IMR-90 (cell line): ENCODE data around the gene OR2F2. TPM values are rescaled to one million over a fixed set of nuclear protein-coding genes. Genes with fewer than 3 reads are reported as not detected.

ENCODE experiments used
- ATAC-seq: fragments of 200-7000 bp; cut with Tn5 transposase; 2 replicates; pipeline ENCODE4 v1.9.1; 2020; ENCODE audit warnings: low read depth, mild to moderate bottlenecking, moderate library complexity
- BruUV-seq: library from RNA; stranded (reverse); fragments of 400-500 nt; replicated peaks from 2 replicates; lab custom pipeline; 2021; lab: Mats Ljungman, UMichigan
- CTCF ChIA-PET: fragments of 300-600 bp; formaldehyde crosslinking; extraction: SDS; loops from one replicate; lab custom pipeline; 2021; ENCODE audit warnings: antibody characterized with exemption; lab: Yijun Ruan, JAX
- POLR2A ChIA-PET: fragments of 300-600 bp; sonication (Branson Sonifier 250); formaldehyde crosslinking; loops from one replicate; lab custom pipeline; 2022; ENCODE audit warnings: antibody characterized with exemption; ENCODE audit not compliant: unreplicated experiment; lab: Charles Lee
- DNase-seq: peaks from one replicate; pipeline ENCODE4 v3.0.0; 2013
- H2AFZ ChIP-seq: replicated peaks from 2 replicates; pipeline ENCODE3; 2013; ENCODE audit warnings: low read length, mild to moderate bottlenecking; ENCODE audit not compliant: poor library complexity
- H2AK5ac ChIP-seq: 2 replicates; pipeline ENCODE4 v1.6.1; 2013; ENCODE audit warnings: low read depth, low read length, inconsistent platforms
- H2AK9ac ChIP-seq: replicated peaks from 2 replicates; pipeline ENCODE3; 2013; ENCODE audit warnings: mild to moderate bottlenecking, low read depth, low read length, moderate library complexity; ENCODE audit not compliant: poor library complexity
- H2BK120ac ChIP-seq: 2 replicates; pipeline ENCODE4 v1.6.1; 2013; ENCODE audit warnings: low read depth, low read length, inconsistent platforms
- H2BK15ac ChIP-seq: 3 replicates; pipeline ENCODE4 v1.6.1; 2013; ENCODE audit warnings: low read depth, low read length, inconsistent platforms
- H2BK20ac ChIP-seq: 2 replicates; pipeline ENCODE4 v1.6.1; 2013; ENCODE audit warnings: low read depth, mild to moderate bottlenecking, inconsistent platforms, low read length, moderate library complexity
- H2BK5ac ChIP-seq: 2 replicates; pipeline ENCODE4 v1.6.1; 2013; ENCODE audit warnings: mild to moderate bottlenecking, low read depth, low read length, inconsistent platforms; ENCODE audit not compliant: poor library complexity, severe bottlenecking
- H3K14ac ChIP-seq: replicated peaks from 2 replicates; pipeline ENCODE4 v1.6.1; 2013; ENCODE audit warnings: low read depth, low read length, inconsistent platforms
- H3K18ac ChIP-seq: 2 replicates; pipeline ENCODE4 v1.6.1; 2013; ENCODE audit warnings: low read depth, low read length, control low read depth
- H3K23ac ChIP-seq: 2 replicates; pipeline ENCODE4 v1.6.1; 2013; ENCODE audit warnings: low read depth, low read length, inconsistent platforms
- H3K27ac ChIP-seq: 2 replicates; pipeline ENCODE4 v1.5.1; 2013; ENCODE audit warnings: mild to moderate bottlenecking, control low read depth, low read length; ENCODE audit not compliant: insufficient read depth
- H3K27me3 ChIP-seq: 2 replicates; pipeline ENCODE4 v1.6.1; 2013; ENCODE audit warnings: low read length; ENCODE audit not compliant: control insufficient read depth, insufficient read depth
- H3K36me3 ChIP-seq: 2 replicates; pipeline ENCODE4 v1.6.1; 2013; ENCODE audit warnings: low read length, mixed read lengths; ENCODE audit not compliant: control insufficient read depth, insufficient read depth
- H3K4ac ChIP-seq: 2 replicates; pipeline ENCODE4 v1.6.1; 2013; ENCODE audit warnings: low read depth, low read length, inconsistent platforms
- H3K4me1 ChIP-seq: 2 replicates; pipeline ENCODE4 v1.6.1; 2013; ENCODE audit warnings: low read length, mixed read lengths; ENCODE audit not compliant: control insufficient read depth, insufficient read depth
- H3K4me2 ChIP-seq: 2 replicates; pipeline ENCODE4 v1.6.1; 2013; ENCODE audit warnings: low read depth, mild to moderate bottlenecking, control low read depth, low read length, moderate library complexity
- H3K4me3 ChIP-seq: 2 replicates; pipeline ENCODE4 v1.5.1; 2013; ENCODE audit warnings: low read depth, mild to moderate bottlenecking, control low read depth, low read length, moderate library complexity; ENCODE audit not compliant: insufficient read depth
- H3K56ac ChIP-seq: 2 replicates; pipeline ENCODE4 v1.6.1; 2013; ENCODE audit warnings: low read length, inconsistent platforms; ENCODE audit not compliant: insufficient read depth; ENCODE audit errors: extremely low read depth
- H3K79me1 ChIP-seq, 2 experiments: 2 replicates each; pipeline ENCODE4 v1.6.1; 2013; ENCODE audit warnings: low read length in 2 of 2, inconsistent platforms in 1 of 2, low read depth in 1 of 2
- H3K9ac ChIP-seq: 2 replicates; pipeline ENCODE4 v1.6.1; 2013; ENCODE audit warnings: low read depth, low read length, control low read depth
- H3K9me1 ChIP-seq: 2 replicates; pipeline ENCODE4 v1.6.1; 2013; ENCODE audit warnings: low read length, inconsistent platforms; ENCODE audit not compliant: insufficient read depth
- H3K9me3 ChIP-seq: 2 replicates; pipeline ENCODE4 v1.6.1; 2013; ENCODE audit warnings: low read length; ENCODE audit not compliant: control insufficient read depth, insufficient read depth
- H4K20me1 ChIP-seq: 2 replicates; pipeline ENCODE4 v1.6.1; 2013; ENCODE audit warnings: low read length, inconsistent platforms; ENCODE audit not compliant: insufficient read depth
- H4K5ac ChIP-seq: 2 replicates; pipeline ENCODE4 v1.6.1; 2013; ENCODE audit warnings: mild to moderate bottlenecking, low read depth, low read length, control low read depth
- H4K8ac ChIP-seq, 2 experiments: 2 replicates each; pipeline ENCODE4 v1.6.1; 2013; ENCODE audit warnings: low read depth in 2 of 2, low read length in 2 of 2, control low read depth in 1 of 2, inconsistent platforms in 1 of 2
- H4K91ac ChIP-seq: 2 replicates; pipeline ENCODE4 v1.6.1; 2013; ENCODE audit warnings: low read depth, low read length, inconsistent platforms; ENCODE audit not compliant: insufficient read depth
- FOS ChIP-seq: fragments of 150-350 bp; IDR thresholded peaks from 2 replicates; pipeline ENCODE4 v1.6.1; 2016; ENCODE audit warnings: low read depth, low read length
- POLR2A ChIP-seq: IDR thresholded peaks from 2 replicates; pipeline ENCODE4 v1.6.1; 2012; ENCODE audit warnings: mild to moderate bottlenecking, low read depth, low read length
- RAD21 ChIP-seq: IDR thresholded peaks from 2 replicates; pipeline ENCODE4 v1.6.1; 2012; ENCODE audit warnings: low read length, improper control_type of control experiment
- WGBS, 2 experiments: methylation state at CpG; one replicate each; pipeline versions ENCODE4 v1.1.5 to v1.1.7; 2013; ENCODE audit warnings: missing lambda C conversion rate in 2 of 2; ENCODE audit not compliant: insufficient read length in 1 of 2; ENCODE audit errors: extremely low coverage in 2 of 2; 5-methylcytosine and 5-hydroxymethylcytosine counted together
- dilution Hi-C: fragments of 300-500 bp; cut with HindIII; formaldehyde crosslinking; loops from one replicate; pipeline ENCODE4 v1.14.3; 2018; ENCODE audit warnings: low sequenced_read_pairs; ENCODE audit not compliant: unreplicated experiment
- in situ Hi-C: fragments of 300-500 bp; cut with MboI; formaldehyde crosslinking; loops from 3 replicates; pipeline ENCODE4 v1.14.3; 2019; ENCODE audit warnings: low sequenced_read_pairs, inconsistent platforms, mixed read lengths
- intact Hi-C: fragments of 100-400 bp; cut with micrococcal nuclease; formaldehyde crosslinking; loops from 2 replicates; pipeline ENCODE4 v1.10.0; 2022
- polyA plus RNA-seq, 3 experiments: library from polyadenylated mRNA; depleted of rRNA; stranded (reverse); fragments of >200 nt; gene quantifications; 2 replicates each; pipeline ENCODE4 v1.2.3, GENCODE V29; 2012; ENCODE audit warnings: low replicate concordance in 1 of 3
- total RNA-seq: library from RNA; depleted of rRNA; stranded (reverse); fragments of >200 nt; gene quantifications from 2 replicates; pipeline ENCODE4 v1.2.3, GENCODE V29; 2012

Gene OR2F2
- total and polyA plus RNA-seq, 2 of the 4 experiments (the other 2 are of a cell fraction): not detected

GRCh38 chr7:143901332-143901667, 33.7 kb upstream of the OR2F2 start:
- DNase-seq (peak; percentile 58), ATAC-seq (peak; percentile 44)
- H3K18ac ChIP-seq: peak overlapping the region; percentile 22; the same call in 1 of the 2 replicates
- no TSS peak for BruUV-seq
- peak overlapping the region; percentile 96 for H2AFZ ChIP-seq
- peak overlapping the region; percentile 87 for H3K9ac ChIP-seq
- no peaks in the 10 kb centered on the region for H3K27me3 ChIP-seq
- intact Hi-C loops (loop anchor here (1.0 to 5.0 kb wide), 4 partner anchors 16 to 126 kb away; partner anchors contain the start of gene OR2F2), in situ Hi-C loops (no loop called here), dilution Hi-C loops (no loop called here)
- H2BK20ac ChIP-seq: no peak overlapping the region
- 0 out of 2 replicates have a peak overlapping the region, but pooled peaks have one; percentile 40 for H2AK5ac ChIP-seq
- peak overlapping the region; percentile 96 for H3K27ac ChIP-seq
- peak overlapping the region; percentile 47 for H3K4ac ChIP-seq
- H3K4me2 ChIP-seq: peak overlapping the region; percentile 87
- peak overlapping the region; percentile 41 for H4K5ac ChIP-seq
- peak overlapping the region; percentile 67 for H3K56ac ChIP-seq
- peak overlapping the region; percentile 12; the same call in 1 of the 2 replicates for H2BK120ac ChIP-seq
- H3K4me3 ChIP-seq: peak overlapping the region; percentile 91
- peaks cover 9% of the 10 kb centered on the region; the same call in 1 of the 2 replicates for H3K9me1 ChIP-seq
- H2BK5ac ChIP-seq: peak overlapping the region; percentile 96
- H3K23ac ChIP-seq: peak overlapping the region; percentile 89
- peak overlapping the region; percentile 65; the same call in 1 of the 2 replicates for H4K91ac ChIP-seq
- no peaks in the 10 kb centered on the region; the same call in 1 of the 2 replicates for H3K36me3 ChIP-seq
- no peak overlapping the region; the same call in 2 of the 3 replicates for H2BK15ac ChIP-seq
- peak overlapping the region; percentile 28 for H2AK9ac ChIP-seq
- ChIA-PET CTCF (interaction anchor here (0.6 to 3.2 kb wide), 7 partner anchors 9 to 111 kb away, joined by 3 to 15 read pairs (median 5); no protein-coding TSS in a partner anchor), POLR2A (interaction anchor here (1.1 kb wide), 1 partner anchor 16 kb away, joined by 6 read pairs; no protein-coding TSS in a partner anchor)
- H4K8ac ChIP-seq: peak overlapping the region; percentile 12 to 35; a peak in 2 of 4 replicates
- H3K79me1 ChIP-seq: peaks cover 7 to 20% of the 10 kb centered on the region in 2 experiments; a peak in 3 of 4 replicates
- TF ChIP-seq FOS (no peak), POLR2A (no peak; the same call in 1 of the 2 replicates), RAD21 (no peak)
- no peaks in the 10 kb centered on the region for H3K9me3 ChIP-seq
- peaks cover 15% of the 10 kb centered on the region for H3K4me1 ChIP-seq
- peak overlapping the region; percentile 83; the same call in 1 of the 2 replicates for H3K14ac ChIP-seq
- H4K20me1 ChIP-seq: peaks cover 16% of the 10 kb centered on the region; the same call in 1 of the 2 replicates
- 0% methylated on average over 3 of the region's 14 CpGs; no CpG with 5 or more reads in 1 of the 2 experiments for WGBS, 2 experiments
